Activated T-cell treated with anti-CD3 and anti-CD28 coated beads for 4 hours (primary cell): Measurements from ENCODE around the gene PPP1CC.

Experiments used
- DNase-seq: peaks from one replicate; pipeline ENCODE4 v3.0.0-alpha.2; 2020

PPP1CC gene

GRCh38 chr12:110683888-110684287 is 58.8 kb downstream of the PPP1CC start:
- DNase-seq: no peak

- no peak for DNase-seq
Measured at GRCh38 chr12:110680032-110680431, 62.7 kb downstream of the PPP1CC start.

- no peak for DNase-seq
Measured at GRCh38 chr12:110679201-110679600, 63.5 kb downstream of the PPP1CC start.

DNA sequence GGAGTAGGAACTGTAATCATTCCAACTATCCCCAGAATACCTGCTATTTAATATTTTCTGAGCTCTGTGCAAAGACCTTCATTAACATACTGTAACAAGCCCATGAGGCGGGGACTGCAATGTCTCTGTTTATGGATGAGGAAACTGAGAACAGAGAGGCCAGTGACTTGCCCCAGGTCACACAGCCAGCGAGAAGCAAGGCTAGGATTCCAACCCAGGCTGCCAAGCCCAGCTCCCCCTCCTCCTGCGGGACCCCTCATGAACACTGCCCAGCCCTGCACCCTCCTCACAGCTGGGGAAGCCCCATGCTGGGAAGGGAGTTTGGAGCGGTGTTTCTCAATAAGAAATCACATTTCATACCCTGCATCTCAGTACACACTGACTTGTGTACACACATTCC is 64.7 kb downstream of the PPP1CC start:
- no peak for DNase-seq

- DNase-seq: no peak
Measured at GRCh38 chr12:110677206-110677911, 65.3 kb downstream of the PPP1CC start.

DNA sequence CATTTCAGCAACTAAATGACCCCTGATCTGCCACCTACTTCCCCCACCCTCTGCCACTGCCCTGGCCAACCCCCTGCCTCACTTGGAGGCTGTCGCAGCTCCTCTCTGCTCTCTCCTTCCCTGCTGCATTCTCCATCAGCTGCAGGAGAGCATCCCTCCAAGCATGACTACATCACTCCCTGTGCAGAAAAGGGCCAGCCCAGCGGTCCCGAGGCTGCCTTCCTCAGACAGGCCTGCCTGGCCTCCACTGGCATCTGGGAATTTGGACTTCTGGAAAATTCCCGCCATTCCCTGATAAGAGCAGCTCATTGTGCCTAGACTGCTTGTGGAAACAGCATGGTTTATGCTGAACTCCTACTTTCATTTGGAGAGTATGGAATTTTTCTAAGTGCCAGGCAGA is 66.5 kb downstream of the PPP1CC start:
- DNase-seq: no peak

DNA sequence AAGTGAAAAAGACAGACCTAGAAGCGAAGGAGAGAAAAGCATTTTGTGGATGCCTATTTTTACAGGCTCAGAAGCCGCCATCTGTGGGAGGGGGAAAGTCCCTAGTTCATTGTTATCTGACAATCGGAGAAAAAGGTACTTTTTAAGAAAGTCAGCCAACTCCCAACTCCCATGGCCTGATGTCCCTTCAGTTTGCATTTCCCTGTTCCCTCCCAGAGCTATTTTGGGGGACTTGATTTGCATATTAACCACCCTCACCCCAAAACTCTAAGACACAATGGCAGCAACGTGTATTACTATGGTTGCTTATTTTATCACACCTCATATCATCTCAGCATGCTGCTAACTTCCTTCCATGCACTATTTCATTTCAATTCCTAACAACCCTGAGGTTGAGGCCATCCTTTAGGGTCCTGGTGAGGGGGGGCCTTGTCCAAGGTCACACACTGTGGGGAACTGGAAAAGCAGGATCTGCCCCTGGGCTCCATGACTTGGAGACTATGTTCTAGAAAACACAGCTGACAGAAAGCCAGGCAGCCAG is 72.5 kb downstream of the PPP1CC start:
- DNase-seq: peak; percentile 40
